GM23338 (cell line): Measurements from ENCODE around the gene EHBP1L1.

Experiments used
- CTCF ChIP-seq, 2 experiments: fragments of 200-600 bp in 1 of 2; sonication (generic) in 1 of 2; conservative IDR thresholded peaks; 2 replicates each; pipeline versions ENCODE4 v1.5.1 to v1.6.1; 2016 to 2017; ENCODE audit warnings: antibody characterized with exemption in 2 of 2, low read depth in 2 of 2, mild to moderate bottlenecking in 2 of 2, moderate library complexity in 1 of 2
- EZH2 ChIP-seq: fragments of 200-600 bp; sonication (generic); IDR thresholded peaks from one replicate; pipeline ENCODE4 v1.8.0; 2017; ENCODE audit warnings: antibody characterized with exemption, mild to moderate bottlenecking, low read depth; ENCODE audit not compliant: unreplicated experiment

DNA sequence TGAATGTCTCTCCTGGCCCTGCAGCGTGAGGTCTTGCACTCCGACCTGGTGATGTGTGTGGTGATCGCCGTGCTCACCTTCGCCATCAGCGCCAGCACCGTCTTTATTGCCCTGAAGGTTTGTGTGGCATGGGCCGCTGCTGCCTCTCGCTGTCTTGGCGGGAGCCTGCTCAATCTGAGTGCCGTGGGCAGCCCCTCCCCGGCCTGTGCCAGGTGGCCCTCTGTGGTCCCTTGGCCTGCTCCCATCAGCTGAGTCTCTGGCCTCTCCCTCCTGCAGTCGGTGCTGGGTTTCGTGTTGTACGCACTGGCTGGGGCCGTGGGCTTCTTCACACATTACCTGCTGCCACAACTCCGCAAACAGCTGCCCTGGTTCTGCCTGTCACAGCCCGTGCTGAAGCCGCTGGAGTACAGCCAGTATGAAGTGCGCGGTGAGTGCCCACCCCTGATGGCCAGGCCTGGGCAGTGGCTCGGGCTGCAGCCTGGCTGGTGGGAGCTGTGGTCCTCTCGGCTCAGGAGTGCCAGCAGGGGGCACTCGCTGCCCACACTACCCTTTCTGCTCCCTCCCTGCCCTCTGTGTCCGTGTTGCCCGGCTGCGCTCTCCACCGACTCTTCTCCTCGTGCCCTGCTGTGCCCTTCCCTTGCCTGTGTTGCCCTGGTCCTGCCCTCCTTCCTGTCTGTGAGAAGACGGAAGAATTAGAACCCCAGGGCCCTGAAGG lies 49.9 kb downstream of the EHBP1L1 start:
- TF ChIP-seq CTCF (conservative IDR thresholded peaks at IDR 0.05; ENCODE audit: low read depth in 2 of 2) = peak; percentile 48 to 76
- no peak for TF ChIP-seq EZH2
